HG02970 (cell line): ENCODE measurements around the gene NECAB3.

Source experiments
- ATAC-seq: cut with Tn5 transposase; IDR thresholded peaks from one replicate; pipeline ENCODE4 v1.9.1; 2021; ENCODE audit warnings: mild to moderate bottlenecking, moderate library complexity, moderate number of reproducible peaks; ENCODE audit not compliant: unreplicated experiment, low FRiP score

The NECAB3 gene

DNA sequence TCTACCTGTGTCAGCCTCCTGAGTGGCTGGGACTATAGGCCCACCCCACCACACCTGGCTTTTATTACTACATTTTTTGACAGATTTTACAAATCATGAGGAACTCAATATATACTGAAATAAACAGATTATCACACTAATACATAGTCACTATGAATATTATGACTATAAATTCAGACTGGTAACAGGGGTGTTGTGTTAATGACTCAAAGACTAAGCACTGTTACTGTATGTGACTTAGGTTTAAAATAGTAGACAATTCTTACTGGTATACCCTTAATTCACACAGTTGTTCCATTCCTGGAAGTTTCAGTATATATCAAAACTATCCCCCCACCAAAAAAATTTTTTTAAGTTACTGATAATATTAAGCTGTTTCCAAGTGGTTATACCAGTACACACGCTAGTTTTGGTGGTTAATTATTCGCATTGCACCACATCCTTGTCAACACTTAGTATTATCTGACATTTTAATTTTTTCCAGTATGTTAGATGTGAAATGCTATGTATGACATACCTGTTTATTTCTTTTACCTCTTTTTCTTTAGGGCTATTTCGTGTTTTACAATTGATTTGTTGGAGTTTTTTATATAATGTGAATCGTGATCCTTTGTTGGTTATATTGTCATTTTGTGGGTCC is 46.5 kb downstream of the NECAB3 start:
- no peak for ATAC-seq

GRCh38 chr20:33626190-33626589 is 48.0 kb downstream of the NECAB3 start:
- no peak for ATAC-seq

GRCh38 chr20:33624399-33624798 is 49.8 kb downstream of the NECAB3 start:
- ATAC-seq: no peak

DNA sequence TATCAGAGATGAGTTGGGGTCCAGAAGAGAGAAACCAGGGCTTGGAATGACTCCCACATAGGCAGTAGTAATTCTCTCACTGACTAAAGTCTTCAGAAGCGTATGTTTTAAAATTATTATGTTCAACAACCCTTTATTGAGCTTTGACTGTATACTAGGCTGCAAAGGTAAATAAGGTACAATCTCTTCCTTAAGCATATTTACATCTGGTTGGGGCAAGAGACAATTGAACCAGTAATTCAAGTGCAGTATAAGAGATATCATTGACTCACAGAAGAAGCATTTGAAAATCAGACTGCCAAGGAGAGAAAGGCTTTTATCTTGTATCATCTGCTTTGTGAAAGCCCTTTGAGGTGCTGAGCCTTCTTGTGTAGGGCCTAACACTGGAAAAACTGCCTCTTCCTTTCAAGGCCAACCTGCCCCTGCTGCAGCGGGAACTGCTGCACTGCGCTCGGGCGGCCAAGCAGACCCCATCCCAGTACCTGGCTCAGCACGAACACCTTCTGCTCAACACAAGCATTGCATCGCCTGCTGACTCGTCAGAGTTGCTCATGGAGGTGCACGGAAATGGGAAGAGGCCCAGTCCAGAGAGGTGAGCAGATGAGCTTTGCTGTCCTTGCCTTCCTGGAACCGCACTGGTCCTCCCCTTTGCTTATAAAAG is 51.4 kb downstream of the NECAB3 start:
- no peak for ATAC-seq

- no peak for ATAC-seq
Measured at GRCh38 chr20:33621717-33622400, 52.4 kb downstream of the NECAB3 start.

DNA sequence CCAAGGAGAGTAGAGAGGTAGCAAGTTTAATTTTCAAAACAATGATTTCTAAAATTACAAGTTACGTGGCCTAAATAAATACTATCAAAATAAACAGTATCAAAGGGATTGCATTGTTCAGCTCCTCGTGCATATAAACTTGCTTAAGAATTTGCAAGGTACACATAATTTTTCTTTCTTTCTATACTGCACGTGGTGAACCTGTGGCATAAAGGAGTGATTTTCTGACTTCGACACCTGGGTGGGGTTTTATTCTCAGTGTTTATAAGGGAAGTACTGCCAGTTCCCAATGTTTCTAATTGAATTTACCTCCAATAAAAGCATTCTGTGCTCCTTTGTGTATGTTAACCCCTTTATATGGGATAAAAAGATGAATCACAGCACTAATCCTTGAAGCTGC is 62.2 kb downstream of the NECAB3 start:
- ATAC-seq: no peak

DNA sequence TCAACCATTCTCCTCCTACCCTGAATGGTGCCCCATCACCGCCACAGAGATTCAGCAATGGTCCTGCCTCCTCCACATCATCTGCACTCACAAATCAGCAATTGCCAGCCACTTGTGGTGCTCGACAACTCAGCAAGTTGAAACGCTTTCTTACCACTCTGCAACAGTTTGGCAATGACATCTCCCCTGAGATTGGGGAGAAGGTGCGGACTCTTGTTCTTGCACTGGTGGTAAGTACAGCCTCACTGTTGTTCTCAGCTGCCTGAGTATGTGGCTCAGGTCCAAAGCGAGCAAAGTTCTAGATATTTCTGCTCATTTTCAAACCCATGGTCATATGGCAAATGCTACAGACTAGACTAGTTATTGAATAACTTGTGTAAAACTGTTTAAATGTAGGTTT is 63.1 kb downstream of the NECAB3 start:
- ATAC-seq: no peak

- no peak for ATAC-seq
Measured at GRCh38 chr20:33609504-33609903, 64.7 kb downstream of the NECAB3 start.
